ENCODE results near the gene SND1.

GRCh38 chr7:128112018-128112780, 460.2 kb downstream of the SND1 start:
- TF ChIP-seq POLR2A (IDR thresholded peaks at IDR 0.05) (no peak), CTCF (IDR thresholded peaks at IDR 0.05) (no peak)

All from breast epithelium (tissue), 3 donors.